DND-41 (cell line): ENCODE results near the gene ST6GALNAC3.

Experiments
- EZH2 ChIP-seq: IDR thresholded peaks from 3 replicates; pipeline ENCODE4 v1.6.1; 2012; ENCODE audit warnings: borderline replicate concordance, low read depth, mild to moderate bottlenecking, moderate library complexity, low read length, inconsistent platforms; ENCODE audit not compliant: severe bottlenecking
- TF ChIP-seq, protein P1 (sequence below): IDR thresholded peaks from 2 replicates; pipeline ENCODE4 v1.5.1; 2012; ENCODE audit warnings: borderline replicate concordance, low read length, moderate library complexity, mild to moderate bottlenecking; ENCODE audit not compliant: poor library complexity, severe bottlenecking; ENCODE audit errors: extremely low read depth

DNA sequence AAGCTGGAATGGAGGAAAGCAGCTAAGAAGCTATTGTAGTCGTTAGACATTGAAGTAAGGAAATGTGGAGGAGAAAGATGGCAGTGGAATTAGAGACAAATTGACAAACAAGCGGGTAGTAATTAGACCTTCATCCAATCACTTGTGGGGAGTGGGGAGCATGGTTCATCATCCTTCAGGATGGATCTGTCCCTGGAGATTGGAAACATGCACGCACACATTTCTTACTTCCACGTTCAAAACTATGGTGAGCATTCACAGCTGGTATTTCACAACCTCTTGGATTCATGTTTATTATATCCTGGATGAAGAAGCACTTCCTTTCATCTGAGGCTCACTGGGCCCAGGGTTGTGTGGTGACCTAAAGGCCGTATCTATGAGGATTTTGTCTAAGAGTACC is 188.1 kb downstream of the ST6GALNAC3 start:
- TF ChIP-seq, protein P1, sequence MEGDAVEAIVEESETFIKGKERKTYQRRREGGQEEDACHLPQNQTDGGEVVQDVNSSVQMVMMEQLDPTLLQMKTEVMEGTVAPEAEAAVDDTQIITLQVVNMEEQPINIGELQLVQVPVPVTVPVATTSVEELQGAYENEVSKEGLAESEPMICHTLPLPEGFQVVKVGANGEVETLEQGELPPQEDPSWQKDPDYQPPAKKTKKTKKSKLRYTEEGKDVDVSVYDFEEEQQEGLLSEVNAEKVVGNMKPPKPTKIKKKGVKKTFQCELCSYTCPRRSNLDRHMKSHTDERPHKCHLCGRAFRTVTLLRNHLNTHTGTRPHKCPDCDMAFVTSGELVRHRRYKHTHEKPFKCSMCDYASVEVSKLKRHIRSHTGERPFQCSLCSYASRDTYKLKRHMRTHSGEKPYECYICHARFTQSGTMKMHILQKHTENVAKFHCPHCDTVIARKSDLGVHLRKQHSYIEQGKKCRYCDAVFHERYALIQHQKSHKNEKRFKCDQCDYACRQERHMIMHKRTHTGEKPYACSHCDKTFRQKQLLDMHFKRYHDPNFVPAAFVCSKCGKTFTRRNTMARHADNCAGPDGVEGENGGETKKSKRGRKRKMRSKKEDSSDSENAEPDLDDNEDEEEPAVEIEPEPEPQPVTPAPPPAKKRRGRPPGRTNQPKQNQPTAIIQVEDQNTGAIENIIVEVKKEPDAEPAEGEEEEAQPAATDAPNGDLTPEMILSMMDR = no peak
- no peak for TF ChIP-seq EZH2
